GM20000 (cell line): Measurements from ENCODE around the gene ZNF423.

Experiments used
- DNase-seq: peaks from one replicate; pipeline ENCODE4 v3.0.0; 2012; ENCODE audit warnings: low spot score
- CTCF ChIP-seq: IDR thresholded peaks from 2 replicates; pipeline ENCODE4 v1.5.1; 2012; ENCODE audit warnings: mild to moderate bottlenecking, control low read depth; ENCODE audit errors: extremely low read depth, missing control alignments

The ZNF423 gene

GRCh38 chr16:49842972-49843371 is 12.9 kb downstream of the ZNF423 start:
- no peak for DNase-seq
- TF ChIP-seq CTCF = no peak

DNA sequence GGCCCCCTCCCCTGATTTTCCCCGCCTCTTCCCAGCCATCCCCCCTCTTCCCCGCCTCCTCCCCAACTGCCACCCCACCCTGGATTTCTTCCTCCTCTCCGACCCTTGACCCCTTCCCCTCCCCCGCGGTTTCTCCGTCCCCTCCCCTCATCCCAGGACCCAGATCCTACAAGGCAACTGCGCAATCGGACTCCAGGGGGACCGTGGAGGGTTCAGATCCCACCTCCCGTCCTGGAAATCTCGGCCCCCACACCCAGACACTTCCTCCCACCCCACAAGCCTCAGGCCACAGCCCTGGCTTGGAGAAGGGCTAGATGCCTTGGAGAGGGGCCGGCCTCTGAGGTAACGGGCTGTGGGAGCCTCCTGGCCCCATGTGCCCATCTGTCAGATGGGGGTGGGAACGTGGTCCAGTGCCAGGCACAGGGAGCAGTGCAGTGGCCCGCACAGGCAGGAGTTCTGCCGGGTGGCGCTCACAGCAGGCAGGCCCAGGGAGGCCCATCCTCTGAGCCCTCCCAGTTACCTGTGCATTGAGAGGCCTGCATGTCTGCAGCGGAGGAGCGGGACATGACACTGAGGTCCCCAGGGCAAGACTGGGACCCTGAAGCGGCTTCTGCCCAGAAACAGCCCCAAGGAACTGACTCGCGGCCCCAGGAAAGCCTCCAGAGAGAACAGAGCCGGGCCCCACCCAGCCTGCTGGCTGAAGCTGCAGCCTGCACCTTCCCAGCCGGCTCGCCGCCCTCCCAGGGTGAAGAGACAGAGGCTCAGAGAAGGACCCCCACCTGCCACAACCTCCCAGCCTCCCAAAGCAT is 16.7 kb downstream of the ZNF423 start:
- TF ChIP-seq CTCF = no peak
- no peak for DNase-seq

DNA sequence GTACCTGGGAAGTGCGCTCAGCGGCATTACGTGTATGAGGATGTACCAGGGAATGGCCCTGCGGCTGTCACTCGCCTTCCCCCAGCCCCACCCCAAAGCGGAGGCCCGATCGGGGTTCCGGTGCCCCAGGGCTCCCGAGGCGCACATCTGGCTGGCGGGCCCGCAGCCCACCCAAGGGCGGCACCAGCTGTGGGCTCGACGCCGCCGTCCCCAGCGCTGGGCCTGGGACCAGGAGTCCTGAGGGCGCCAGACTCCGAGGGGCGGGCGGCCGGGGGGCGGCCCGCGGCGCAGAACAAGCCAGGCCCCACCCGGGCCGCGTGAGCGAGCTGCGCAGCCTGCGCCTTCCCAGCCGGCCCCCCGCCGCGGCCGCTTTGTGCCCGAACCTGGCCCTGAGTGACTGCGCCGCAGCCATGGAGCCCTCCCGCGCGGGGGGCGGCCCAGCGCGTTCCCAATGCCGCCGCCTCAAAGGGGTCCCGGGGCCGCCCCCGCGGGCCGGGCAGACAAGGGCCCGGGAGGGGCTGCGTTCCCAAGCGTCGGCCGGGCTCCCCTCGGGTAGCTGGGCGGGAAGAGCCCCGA is 17.4 kb downstream of the ZNF423 start:
- no peak for TF ChIP-seq CTCF
- DNase-seq = no peak

DNA sequence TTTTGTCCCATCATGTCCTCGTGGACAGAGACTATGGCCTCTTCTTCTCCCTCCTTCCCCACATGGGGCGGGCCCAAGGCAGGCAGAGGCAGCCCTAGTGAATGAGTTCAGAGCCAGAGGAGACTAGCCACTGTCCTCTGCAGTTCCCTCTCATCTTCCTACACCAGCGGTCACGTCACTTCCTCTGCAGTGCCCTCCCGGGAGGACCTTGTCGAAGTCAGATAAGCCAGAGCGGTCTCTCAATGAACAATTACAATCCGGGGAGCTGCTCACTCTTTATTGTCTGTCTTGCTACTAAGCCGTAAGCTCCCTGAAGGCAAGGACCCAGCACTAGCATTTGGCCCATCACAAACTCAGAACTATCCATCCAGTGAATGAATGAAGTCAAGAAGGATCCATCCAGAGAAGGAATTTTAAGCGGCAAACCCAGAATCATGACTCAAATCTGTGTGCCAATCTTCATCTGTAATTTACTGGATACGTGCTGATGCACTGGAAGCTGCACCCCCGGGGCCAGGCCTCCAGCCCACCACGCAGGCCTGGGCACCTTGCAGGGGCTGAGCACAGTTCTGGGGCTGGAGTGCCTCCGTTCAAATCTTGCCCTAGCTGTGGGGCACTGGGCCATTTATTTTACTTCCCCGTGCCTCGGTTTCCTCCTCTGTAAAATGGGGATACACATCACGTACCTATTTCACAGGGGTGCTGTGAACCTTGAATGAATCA is 18.1 kb downstream of the ZNF423 start:
- no peak for DNase-seq
- TF ChIP-seq CTCF = no peak

GRCh38 chr16:49836668-49837067 is 19.2 kb downstream of the ZNF423 start:
- DNase-seq = no peak
- TF ChIP-seq CTCF = no peak

- DNase-seq = no peak
- no peak for TF ChIP-seq CTCF
Measured at GRCh38 chr16:49836218-49836617, 19.7 kb downstream of the ZNF423 start.
